ENCODE results near the gene CCDC7.
"Not testable (repeated sequence)": the region's sequence is repeated elsewhere in the genome, so short reads cannot be mapped to it uniquely, and the experiment has no call there.

Gene CCDC7

GRCh38 chr10:32562695-32563094 is 116.8 kb downstream of the CCDC7 start:
- DNase-seq (ENCODE audit: low read depth in 1 of 2, low spot score in 1 of 2), result peak in 1 of 2 experiments; percentile 1
- not testable (repeated sequence) for H3K27me3 ChIP-seq (ENCODE audit: insufficient read depth, poor library complexity, severe bottlenecking); H3K27ac ChIP-seq (replicated peaks); H3K4me3 ChIP-seq (replicated peaks; ENCODE audit: insufficient read depth, low read length)
- peak; percentile 41; the same call in 1 of the 2 replicates for TF ChIP-seq SPI1 (IDR thresholded peaks at IDR 0.05; ENCODE audit: borderline replicate concordance, low read depth)

DNA sequence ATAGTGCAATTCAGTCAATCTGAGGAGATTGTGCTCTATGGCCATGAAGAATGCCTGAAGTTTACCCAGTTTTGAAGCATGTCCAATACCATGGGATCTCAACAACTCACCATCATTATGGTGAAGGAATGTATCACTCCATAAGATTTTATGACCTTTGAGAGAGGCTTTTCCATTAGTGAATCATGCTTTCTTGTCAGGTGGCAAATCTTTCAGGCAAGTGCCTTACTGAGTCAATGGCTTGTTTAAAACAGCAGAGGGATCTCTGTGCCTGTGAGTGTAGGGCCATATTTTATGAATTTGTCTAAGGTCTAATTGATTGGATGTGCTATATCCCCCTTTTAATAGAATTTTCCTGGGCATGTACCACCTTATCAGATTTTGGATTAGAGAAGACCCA is 131.5 kb downstream of the CCDC7 start:
- TF ChIP-seq CTCF (IDR thresholded peaks at IDR 0.05; ENCODE audit: insufficient read depth, low read length) (no peak), SPI1 (IDR thresholded peaks at IDR 0.05; ENCODE audit: borderline replicate concordance, low read depth) (no peak), GABPA (IDR thresholded peaks at IDR 0.05; ENCODE audit: low read depth) (no peak), POLR2AphosphoS5 (IDR thresholded peaks at IDR 0.05; ENCODE audit: low read depth) (no peak)
- TF ChIP-seq, protein P1, sequence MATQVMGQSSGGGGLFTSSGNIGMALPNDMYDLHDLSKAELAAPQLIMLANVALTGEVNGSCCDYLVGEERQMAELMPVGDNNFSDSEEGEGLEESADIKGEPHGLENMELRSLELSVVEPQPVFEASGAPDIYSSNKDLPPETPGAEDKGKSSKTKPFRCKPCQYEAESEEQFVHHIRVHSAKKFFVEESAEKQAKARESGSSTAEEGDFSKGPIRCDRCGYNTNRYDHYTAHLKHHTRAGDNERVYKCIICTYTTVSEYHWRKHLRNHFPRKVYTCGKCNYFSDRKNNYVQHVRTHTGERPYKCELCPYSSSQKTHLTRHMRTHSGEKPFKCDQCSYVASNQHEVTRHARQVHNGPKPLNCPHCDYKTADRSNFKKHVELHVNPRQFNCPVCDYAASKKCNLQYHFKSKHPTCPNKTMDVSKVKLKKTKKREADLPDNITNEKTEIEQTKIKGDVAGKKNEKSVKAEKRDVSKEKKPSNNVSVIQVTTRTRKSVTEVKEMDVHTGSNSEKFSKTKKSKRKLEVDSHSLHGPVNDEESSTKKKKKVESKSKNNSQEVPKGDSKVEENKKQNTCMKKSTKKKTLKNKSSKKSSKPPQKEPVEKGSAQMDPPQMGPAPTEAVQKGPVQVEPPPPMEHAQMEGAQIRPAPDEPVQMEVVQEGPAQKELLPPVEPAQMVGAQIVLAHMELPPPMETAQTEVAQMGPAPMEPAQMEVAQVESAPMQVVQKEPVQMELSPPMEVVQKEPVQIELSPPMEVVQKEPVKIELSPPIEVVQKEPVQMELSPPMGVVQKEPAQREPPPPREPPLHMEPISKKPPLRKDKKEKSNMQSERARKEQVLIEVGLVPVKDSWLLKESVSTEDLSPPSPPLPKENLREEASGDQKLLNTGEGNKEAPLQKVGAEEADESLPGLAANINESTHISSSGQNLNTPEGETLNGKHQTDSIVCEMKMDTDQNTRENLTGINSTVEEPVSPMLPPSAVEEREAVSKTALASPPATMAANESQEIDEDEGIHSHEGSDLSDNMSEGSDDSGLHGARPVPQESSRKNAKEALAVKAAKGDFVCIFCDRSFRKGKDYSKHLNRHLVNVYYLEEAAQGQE (IDR thresholded peaks at IDR 0.05; ENCODE audit: insufficient replicate concordance, low read depth), result no peak
- no peak overlapping the region for H3K4me3 ChIP-seq (replicated peaks; ENCODE audit: insufficient read depth, low read length)
- no peaks in the 10 kb centered on the region for H3K27me3 ChIP-seq (ENCODE audit: insufficient read depth, poor library complexity, severe bottlenecking)
- no peak for DNase-seq (ENCODE audit: low read depth in 1 of 2, low spot score in 1 of 2)
- no peak overlapping the region for H3K27ac ChIP-seq (replicated peaks)

DNA sequence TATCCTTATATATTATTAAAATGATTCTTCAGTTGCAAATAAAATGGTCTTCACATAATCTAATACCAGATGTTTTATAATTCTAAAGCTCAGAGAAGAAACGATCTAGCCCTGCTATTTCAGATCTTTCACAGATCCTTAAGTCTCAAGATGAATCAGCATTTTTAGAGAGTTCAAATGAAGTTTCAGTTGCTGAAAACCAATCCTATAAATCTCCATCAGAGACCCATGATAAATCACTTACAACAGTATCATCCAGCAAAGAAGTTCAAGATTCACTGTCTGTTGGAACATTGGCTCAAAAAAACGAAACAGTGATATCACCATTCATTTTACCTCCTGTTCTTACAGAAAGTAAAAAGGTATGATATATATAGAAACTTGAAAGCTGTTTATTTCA is 137.0 kb downstream of the CCDC7 start:
- Histone ChIP-seq H3K27ac (replicated peaks) (no peak overlapping the region), H3K27me3 (ENCODE audit: insufficient read depth, poor library complexity, severe bottlenecking) (no peaks in the 10 kb centered on the region), H3K4me3 (replicated peaks; ENCODE audit: insufficient read depth, low read length) (no peak overlapping the region)
- no peak for DNase-seq (ENCODE audit: low read depth in 1 of 2, low spot score in 1 of 2)
- TF ChIP-seq, protein P1 (IDR thresholded peaks at IDR 0.05; ENCODE audit: insufficient replicate concordance, low read depth), result no peak
- TF ChIP-seq GABPA (IDR thresholded peaks at IDR 0.05; ENCODE audit: low read depth) (no peak), CTCF (IDR thresholded peaks at IDR 0.05; ENCODE audit: insufficient read depth, low read length) (no peak), POLR2AphosphoS5 (IDR thresholded peaks at IDR 0.05; ENCODE audit: low read depth) (no peak), SPI1 (IDR thresholded peaks at IDR 0.05; ENCODE audit: borderline replicate concordance, low read depth) (no peak)

DNA sequence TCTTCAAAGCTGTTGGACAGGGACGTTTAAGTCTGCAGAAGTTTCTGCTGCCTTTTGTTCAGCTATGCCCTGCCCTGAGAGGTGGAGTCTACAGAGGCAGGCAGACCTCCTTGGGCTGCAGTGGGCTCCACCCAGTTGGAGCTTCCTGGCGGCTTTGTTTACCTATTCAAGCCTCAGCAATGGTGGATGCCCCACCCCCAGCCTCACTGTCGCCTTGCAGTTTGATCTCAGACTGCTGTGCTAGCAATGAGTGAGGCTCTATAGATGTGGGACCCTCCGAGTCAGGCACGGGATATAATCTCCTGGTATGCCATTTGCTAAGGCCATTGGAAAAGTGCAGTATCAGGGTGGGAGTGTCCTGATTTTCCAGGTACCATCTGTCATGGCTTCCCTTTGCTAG is 152.1 kb downstream of the CCDC7 start:
- not testable (repeated sequence) for DNase-seq (ENCODE audit: low read depth in 1 of 2, low spot score in 1 of 2); H3K27ac ChIP-seq (replicated peaks); H3K27me3 ChIP-seq (ENCODE audit: insufficient read depth, poor library complexity, severe bottlenecking); H3K4me3 ChIP-seq (replicated peaks; ENCODE audit: insufficient read depth, low read length)

GRCh38 chr10:32600317-32600716 is 154.4 kb downstream of the CCDC7 start:
- Histone ChIP-seq H3K4me3 (replicated peaks; ENCODE audit: insufficient read depth, low read length) (no peak overlapping the region), H3K27me3 (ENCODE audit: insufficient read depth, poor library complexity, severe bottlenecking) (no peaks in the 10 kb centered on the region), H3K27ac (replicated peaks) (no peak overlapping the region)
- no peak for DNase-seq (ENCODE audit: low read depth in 1 of 2, low spot score in 1 of 2)
- TF ChIP-seq POLR2AphosphoS5 (IDR thresholded peaks at IDR 0.05; ENCODE audit: low read depth) (no peak), SPI1 (IDR thresholded peaks at IDR 0.05; ENCODE audit: borderline replicate concordance, low read depth) (peak; percentile 80)
- TF ChIP-seq, protein P1 (IDR thresholded peaks at IDR 0.05; ENCODE audit: insufficient replicate concordance, low read depth), result no peak

GRCh38 chr10:32601562-32601961 is 155.6 kb downstream of the CCDC7 start:
- DNase-seq (ENCODE audit: low read depth in 1 of 2, low spot score in 1 of 2); H3K27me3 ChIP-seq (ENCODE audit: insufficient read depth, poor library complexity, severe bottlenecking); H3K27ac ChIP-seq (replicated peaks); H3K4me3 ChIP-seq (replicated peaks; ENCODE audit: insufficient read depth, low read length): not testable (repeated sequence)
